DND-41 (cell line): ENCODE results near the gene PDLIM5.

Experiments
- ATAC-seq: fragments of 200-7000 bp; cut with Tn5 transposase; 3 replicates; pipeline ENCODE4 v1.9.1; 2021; ENCODE audit warnings: low read depth; ENCODE audit not compliant: insufficient read depth
- DNase-seq: peaks from one replicate; pipeline ENCODE4 v3.0.0-alpha.2; 2020
- H2AFZ ChIP-seq: 2 replicates; pipeline ENCODE4 v1.6.0; 2012; ENCODE audit warnings: low read depth, low read length
- H3K27ac ChIP-seq: 2 replicates; pipeline ENCODE4 v1.5.1; 2012; ENCODE audit warnings: low read length, inconsistent platforms
- H3K27me3 ChIP-seq: fragments of 200-600 bp; sonication (generic); 2 replicates; pipeline ENCODE4 v1.6.0; 2012; ENCODE audit warnings: low read length, mild to moderate bottlenecking, inconsistent platforms; ENCODE audit not compliant: insufficient read depth, poor library complexity
- H3K36me3 ChIP-seq: 2 replicates; pipeline ENCODE4 v1.5.1; 2012; ENCODE audit warnings: low read length, inconsistent platforms; ENCODE audit not compliant: insufficient read depth
- H3K4me1 ChIP-seq: 2 replicates; pipeline ENCODE4 v1.5.1; 2012; ENCODE audit warnings: mild to moderate bottlenecking, low read length; ENCODE audit not compliant: insufficient read depth
- H3K4me2 ChIP-seq: 2 replicates; pipeline ENCODE4 v1.6.0; 2012; ENCODE audit warnings: mild to moderate bottlenecking, moderate library complexity, low read length, inconsistent platforms; ENCODE audit not compliant: insufficient read depth
- H3K4me3 ChIP-seq, 2 experiments: fragments of 200-600 bp in 1 of 2; shearing (Covaris generic) in 1 of 2; 2 replicates each; pipeline ENCODE4 v1.5.1; 2012 to 2016; ENCODE audit warnings: inconsistent platforms in 2 of 2, low read length in 2 of 2, mild to moderate bottlenecking in 2 of 2, low read depth in 1 of 2, moderate library complexity in 1 of 2
- H3K79me2 ChIP-seq: 2 replicates; pipeline ENCODE4 v1.6.0; 2012; ENCODE audit warnings: low read length, inconsistent platforms; ENCODE audit not compliant: insufficient read depth
- H3K9ac ChIP-seq: 2 replicates; pipeline ENCODE4 v1.6.0; 2012; ENCODE audit warnings: low read depth, mild to moderate bottlenecking, inconsistent platforms, low read length, moderate library complexity
- H3K9me3 ChIP-seq: 2 replicates; pipeline ENCODE4 v1.5.1; 2012; ENCODE audit warnings: low read length, moderate library complexity, mild to moderate bottlenecking, inconsistent platforms; ENCODE audit not compliant: insufficient read depth, severe bottlenecking
- H4K20me1 ChIP-seq: 2 replicates; pipeline ENCODE4 v1.6.0; 2012; ENCODE audit warnings: low read length; ENCODE audit not compliant: insufficient read depth
- EZH2 ChIP-seq: IDR thresholded peaks from 3 replicates; pipeline ENCODE4 v1.6.1; 2012; ENCODE audit warnings: borderline replicate concordance, low read depth, mild to moderate bottlenecking, moderate library complexity, low read length, inconsistent platforms; ENCODE audit not compliant: severe bottlenecking
- TF ChIP-seq, protein P1 (sequence below): IDR thresholded peaks from 2 replicates; pipeline ENCODE4 v1.5.1; 2012; ENCODE audit warnings: borderline replicate concordance, low read length, moderate library complexity, mild to moderate bottlenecking; ENCODE audit not compliant: poor library complexity, severe bottlenecking; ENCODE audit errors: extremely low read depth

Gene PDLIM5

DNA sequence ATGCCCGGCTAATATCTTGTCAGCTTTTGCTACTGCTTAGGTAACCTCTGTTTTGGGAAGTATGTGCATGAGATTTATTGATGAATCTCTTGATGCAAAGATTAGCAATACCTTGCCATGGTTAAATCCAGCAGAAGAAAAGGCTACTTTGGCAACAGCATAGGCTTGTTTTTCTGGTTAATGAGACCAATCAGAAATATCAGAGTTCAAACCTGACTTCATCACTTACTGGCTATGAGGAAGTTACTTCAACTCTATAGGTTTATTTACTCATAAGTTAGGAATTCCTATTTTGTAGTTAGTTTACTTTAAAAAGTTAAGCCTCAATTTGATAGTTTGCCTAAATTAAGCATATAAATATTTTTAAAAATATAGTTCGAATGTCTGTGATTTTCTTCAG, 93.1 kb downstream of the PDLIM5 start:
- Histone ChIP-seq H3K4me2 (no peak overlapping the region), H3K27me3 (no peaks in the 10 kb centered on the region), H3K9me3 (no peaks in the 10 kb centered on the region), H2AFZ (no peak overlapping the region), H3K4me3 (no peak overlapping the region), H3K9ac (no peak overlapping the region), H4K20me1 (no peaks in the 10 kb centered on the region), H3K36me3 (no peaks in the 10 kb centered on the region), H3K27ac (no peak overlapping the region), H3K4me1 (no peaks in the 10 kb centered on the region), H3K79me2 (no peaks in the 10 kb centered on the region)
- DNase-seq = no peak
- ATAC-seq = no peak
- TF ChIP-seq, protein P1, sequence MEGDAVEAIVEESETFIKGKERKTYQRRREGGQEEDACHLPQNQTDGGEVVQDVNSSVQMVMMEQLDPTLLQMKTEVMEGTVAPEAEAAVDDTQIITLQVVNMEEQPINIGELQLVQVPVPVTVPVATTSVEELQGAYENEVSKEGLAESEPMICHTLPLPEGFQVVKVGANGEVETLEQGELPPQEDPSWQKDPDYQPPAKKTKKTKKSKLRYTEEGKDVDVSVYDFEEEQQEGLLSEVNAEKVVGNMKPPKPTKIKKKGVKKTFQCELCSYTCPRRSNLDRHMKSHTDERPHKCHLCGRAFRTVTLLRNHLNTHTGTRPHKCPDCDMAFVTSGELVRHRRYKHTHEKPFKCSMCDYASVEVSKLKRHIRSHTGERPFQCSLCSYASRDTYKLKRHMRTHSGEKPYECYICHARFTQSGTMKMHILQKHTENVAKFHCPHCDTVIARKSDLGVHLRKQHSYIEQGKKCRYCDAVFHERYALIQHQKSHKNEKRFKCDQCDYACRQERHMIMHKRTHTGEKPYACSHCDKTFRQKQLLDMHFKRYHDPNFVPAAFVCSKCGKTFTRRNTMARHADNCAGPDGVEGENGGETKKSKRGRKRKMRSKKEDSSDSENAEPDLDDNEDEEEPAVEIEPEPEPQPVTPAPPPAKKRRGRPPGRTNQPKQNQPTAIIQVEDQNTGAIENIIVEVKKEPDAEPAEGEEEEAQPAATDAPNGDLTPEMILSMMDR = no peak
- TF ChIP-seq EZH2 = no peak

DNA sequence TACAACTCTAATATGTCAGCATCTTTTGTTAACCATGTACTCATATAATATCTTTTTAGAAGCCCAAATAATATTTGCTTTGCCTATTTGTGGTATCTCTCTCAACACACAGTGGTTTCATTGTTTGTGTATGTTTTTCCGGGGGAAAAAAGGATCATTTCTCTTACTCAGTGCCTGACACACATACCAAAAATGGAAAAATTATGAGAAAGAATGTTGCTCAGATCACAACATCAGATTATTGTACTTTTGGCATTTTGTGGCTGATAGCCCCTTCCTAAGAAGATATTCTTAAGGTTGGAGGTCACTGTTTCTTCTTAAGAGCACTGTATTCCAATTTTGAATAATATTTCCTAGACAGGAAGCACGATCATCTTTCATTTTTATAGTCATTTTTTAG, 93.6 kb downstream of the PDLIM5 start:
- no peaks in the 10 kb centered on the region for H4K20me1 ChIP-seq
- no peak for DNase-seq
- H3K27me3 ChIP-seq = no peaks in the 10 kb centered on the region
- no peaks in the 10 kb centered on the region for H3K4me1 ChIP-seq
- TF ChIP-seq, protein P1 = no peak
- TF ChIP-seq EZH2 = no peak
- H3K4me2 ChIP-seq = no peak overlapping the region
- H2AFZ ChIP-seq = no peak overlapping the region
- no peaks in the 10 kb centered on the region for H3K9me3 ChIP-seq
- no peaks in the 10 kb centered on the region for H3K79me2 ChIP-seq
- no peak overlapping the region for H3K9ac ChIP-seq
- H3K36me3 ChIP-seq = no peaks in the 10 kb centered on the region
- no peak overlapping the region for H3K4me3 ChIP-seq
- no peak for ATAC-seq
- no peak overlapping the region for H3K27ac ChIP-seq

DNA sequence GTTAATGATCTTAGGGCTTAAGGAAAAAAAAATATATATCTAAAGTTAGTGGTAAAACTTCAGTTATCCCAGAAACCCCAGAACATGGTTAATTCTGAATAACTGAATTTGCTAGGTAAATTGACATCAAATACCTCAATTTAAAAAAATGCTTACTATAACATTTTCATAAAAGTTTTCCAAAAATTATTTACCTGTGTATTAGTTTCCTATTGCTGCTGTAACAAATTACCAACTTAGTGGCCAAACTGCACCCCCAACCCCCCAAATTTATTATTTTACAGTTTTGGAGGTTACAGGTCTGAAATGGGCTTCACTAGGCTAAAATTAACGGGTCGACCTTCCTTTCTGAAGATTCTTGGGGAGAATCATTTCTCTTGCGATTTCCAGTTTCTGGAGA, 95.2 kb downstream of the PDLIM5 start:
- H3K9me3 ChIP-seq = no peaks in the 10 kb centered on the region
- no peaks in the 10 kb centered on the region for H3K79me2 ChIP-seq
- no peaks in the 10 kb centered on the region for H3K36me3 ChIP-seq
- H3K4me2 ChIP-seq = no peak overlapping the region
- H3K27ac ChIP-seq = no peak overlapping the region
- no peaks in the 10 kb centered on the region for H3K27me3 ChIP-seq
- TF ChIP-seq, protein P1 = no peak
- TF ChIP-seq EZH2 = no peak
- DNase-seq (no peak), ATAC-seq (no peak)
- no peak overlapping the region for H3K4me3 ChIP-seq
- no peak overlapping the region for H3K9ac ChIP-seq
- H3K4me1 ChIP-seq = no peaks in the 10 kb centered on the region
- no peak overlapping the region for H2AFZ ChIP-seq
- H4K20me1 ChIP-seq = no peaks in the 10 kb centered on the region

DNA sequence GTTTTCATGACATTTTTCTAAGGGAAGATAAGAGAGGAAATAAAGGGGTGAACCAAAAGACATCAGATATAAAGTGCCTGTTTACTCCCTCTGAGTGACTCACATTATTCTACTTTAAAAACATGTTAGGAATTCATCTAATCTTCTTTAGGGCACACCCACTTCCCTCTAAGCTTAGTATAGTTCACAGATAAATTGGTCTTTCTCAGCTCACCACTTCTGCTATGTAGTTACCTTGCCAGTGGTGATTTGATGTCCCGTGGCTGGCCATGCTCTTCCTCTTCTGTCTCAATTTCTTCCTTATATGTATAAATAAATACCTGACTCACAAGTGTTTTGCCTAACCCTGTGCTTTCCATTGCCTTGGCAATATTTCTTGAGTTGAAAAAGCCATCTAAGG, 96.8 kb downstream of the PDLIM5 start:
- H3K4me2 ChIP-seq = no peak overlapping the region
- no peaks in the 10 kb centered on the region for H3K79me2 ChIP-seq
- no peaks in the 10 kb centered on the region for H3K9me3 ChIP-seq
- TF ChIP-seq, protein P1 = no peak
- no peak for TF ChIP-seq EZH2
- no peaks in the 10 kb centered on the region for H3K27me3 ChIP-seq
- no peaks in the 10 kb centered on the region for H4K20me1 ChIP-seq
- H3K4me1 ChIP-seq = no peaks in the 10 kb centered on the region
- no peaks in the 10 kb centered on the region for H3K36me3 ChIP-seq
- H3K4me3 ChIP-seq = no peak overlapping the region
- ATAC-seq = no peak
- no peak for DNase-seq
- no peak overlapping the region for H3K27ac ChIP-seq
- H2AFZ ChIP-seq = no peak overlapping the region
- no peak overlapping the region for H3K9ac ChIP-seq
